ENCODE measurements around the gene SLBP. TPM values are rescaled to one million over a fixed set of nuclear protein-coding genes. Genes with fewer than 3 reads are reported as not detected.

SLBP gene
- total and polyA plus RNA-seq, 2 donors from 2014 or later: 30.7 to 42.8 TPM

DNA sequence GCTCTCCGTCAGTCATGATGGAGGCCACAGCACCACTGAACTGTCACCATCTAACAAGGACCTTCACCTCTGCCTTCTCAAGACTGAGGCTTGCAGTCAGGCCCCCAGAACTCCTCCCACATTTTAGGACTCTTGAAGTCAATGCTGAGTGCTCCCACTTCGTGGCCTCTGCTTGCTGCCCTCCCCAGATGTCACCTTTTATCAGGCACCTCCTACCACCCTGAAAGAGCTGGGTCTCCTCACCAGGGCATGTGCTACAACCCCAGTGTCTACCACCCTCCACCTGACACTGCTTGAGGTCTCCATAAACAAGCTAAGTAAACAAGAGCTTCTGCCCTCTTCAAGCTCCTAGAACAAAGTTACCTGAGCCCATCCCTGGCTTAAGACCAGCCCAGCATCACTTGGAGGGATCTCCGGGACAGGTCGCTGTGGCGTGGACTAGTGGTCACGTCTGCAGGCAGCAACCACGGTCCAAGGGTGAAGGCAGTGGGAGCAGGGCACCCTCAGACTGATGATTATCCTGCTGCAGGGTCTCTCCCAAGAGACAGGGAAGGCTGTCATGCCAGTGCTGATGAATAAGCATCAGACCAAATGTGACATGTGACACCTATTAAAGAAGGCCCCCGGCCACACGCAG is 20.3 kb downstream of the SLBP start:
- DNase-seq (no peak), FAIRE-seq (no peak)
- no peaks in the 10 kb centered on the region for H3K9me3 ChIP-seq (ENCODE audit: control insufficient read depth in 2 of 3, insufficient read depth in 1 of 3, low read length in 3 of 3)
- no peaks in the 10 kb centered on the region for H3K27me3 ChIP-seq (ENCODE audit: control insufficient read depth, insufficient read depth, low read length)
- peaks cover 10 to 31% (median 16%) of the 10 kb centered on the region in 3 donors for H3K36me3 ChIP-seq (ENCODE audit: control insufficient read depth in 2 of 3, insufficient read depth in 3 of 3, low read length in 3 of 3)
- H3K27ac ChIP-seq (ENCODE audit: low read depth in 2 of 2, low read length in 2 of 2): no peak overlapping the region
- intact Hi-C loops (cut with DNase I): no loop called here
- no peak for TF ChIP-seq CTCF (IDR thresholded peaks at IDR 0.05; ENCODE audit: borderline replicate concordance, extremely low read depth, insufficient read depth)
- no peak overlapping the region for H3K9ac ChIP-seq (ENCODE audit: low read length in 3 of 3)
- no peak overlapping the region for H3K4me3 ChIP-seq (ENCODE audit: low read length in 3 of 3)
- H3K4me1 ChIP-seq (ENCODE audit: control insufficient read depth in 2 of 3, insufficient read depth in 2 of 3, low read depth in 1 of 3, low read length in 3 of 3): no peaks in the 10 kb centered on the region

DNA sequence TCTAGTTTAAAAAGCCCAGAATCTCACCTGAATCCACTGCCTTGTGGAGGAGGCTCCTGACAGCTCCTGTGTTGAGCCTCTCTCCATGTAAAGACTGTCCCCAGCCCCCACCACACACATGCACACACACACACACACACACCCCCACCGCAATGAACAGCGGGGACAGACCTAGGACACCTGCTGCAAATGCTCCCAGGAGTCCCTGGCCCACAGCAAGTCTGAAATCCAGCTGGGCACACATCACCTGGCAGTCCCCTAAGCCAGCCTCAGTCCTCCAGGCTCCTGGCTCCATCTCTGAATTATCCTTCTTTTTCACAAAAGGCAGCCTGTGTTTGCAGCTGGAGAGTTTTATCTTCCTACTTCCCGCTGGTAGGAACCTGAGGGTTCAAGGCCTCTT is 21.4 kb downstream of the SLBP start:
- no peak for TF ChIP-seq CTCF (IDR thresholded peaks at IDR 0.05; ENCODE audit: borderline replicate concordance, extremely low read depth, insufficient read depth)
- H3K27me3 ChIP-seq (ENCODE audit: control insufficient read depth, insufficient read depth, low read length): no peaks in the 10 kb centered on the region
- H3K27ac ChIP-seq (ENCODE audit: low read depth in 2 of 2, low read length in 2 of 2): no peak overlapping the region
- no peak for DNase-seq
- H3K9ac ChIP-seq (ENCODE audit: low read length in 3 of 3): no peak overlapping the region
- intact Hi-C loops (cut with DNase I): no loop called here
- no peaks in the 10 kb centered on the region for H3K9me3 ChIP-seq (ENCODE audit: control insufficient read depth in 2 of 3, insufficient read depth in 1 of 3, low read length in 3 of 3)
- peaks cover 0 to 2% (median 0%) of the 10 kb centered on the region in 3 donors for H3K4me1 ChIP-seq (ENCODE audit: control insufficient read depth in 2 of 3, insufficient read depth in 2 of 3, low read depth in 1 of 3, low read length in 3 of 3)
- H3K36me3 ChIP-seq (ENCODE audit: control insufficient read depth in 2 of 3, insufficient read depth in 3 of 3, low read length in 3 of 3): peaks cover 10 to 31% (median 16%) of the 10 kb centered on the region in 3 donors
- H3K4me3 ChIP-seq (ENCODE audit: low read length in 3 of 3): no peak overlapping the region
- FAIRE-seq: no peak

- Histone ChIP-seq H3K27me3 (ENCODE audit: control insufficient read depth, insufficient read depth, low read length) (no peaks in the 10 kb centered on the region), H3K4me3 (ENCODE audit: low read length in 3 of 3) (no peak overlapping the region), H3K36me3 (ENCODE audit: control insufficient read depth in 2 of 3, insufficient read depth in 3 of 3, low read length in 3 of 3) (peaks cover 0 to 10% (median 10%) of the 10 kb centered on the region in 3 donors), H3K9ac (ENCODE audit: low read length in 3 of 3) (peak overlapping the region in 1 of 3 donors; percentile 58), H3K4me1 (ENCODE audit: control insufficient read depth in 2 of 3, insufficient read depth in 2 of 3, low read depth in 1 of 3, low read length in 3 of 3) (peaks cover 3 to 8% (median 4%) of the 10 kb centered on the region in 3 donors), H3K9me3 (ENCODE audit: control insufficient read depth in 2 of 3, insufficient read depth in 1 of 3, low read length in 3 of 3) (no peaks in the 10 kb centered on the region), H3K27ac (ENCODE audit: low read depth in 2 of 2, low read length in 2 of 2) (peak overlapping the region; percentile 4 to 71)
- DNase-seq (no peak), FAIRE-seq (no peak)
- intact Hi-C loops (cut with DNase I): no loop called here
- TF ChIP-seq CTCF (IDR thresholded peaks at IDR 0.05; ENCODE audit: borderline replicate concordance, extremely low read depth, insufficient read depth): no peak
Observed at GRCh38 chr4:1686440-1687036, 25.6 kb downstream of the SLBP start.

All from kidney (tissue), 14 donors.